HG03520 (cell line): ENCODE measurements around the gene PNLIPRP3.

ENCODE experiments used
- ATAC-seq: cut with Tn5 transposase; IDR thresholded peaks from one replicate; pipeline ENCODE4 v1.9.1; 2021; ENCODE audit warnings: mild to moderate bottlenecking, moderate library complexity; ENCODE audit not compliant: unreplicated experiment

PNLIPRP3 gene

GRCh38 chr10:116490028-116490662 is 62.5 kb downstream of the PNLIPRP3 start:
- ATAC-seq = no peak

- no peak for ATAC-seq
These were observed 77.1 kb downstream of the PNLIPRP3 start for GRCh38 chr10:116504786-116505185.

- ATAC-seq = no peak
These were observed 82.9 kb downstream of the PNLIPRP3 start for GRCh38 chr10:116510565-116510964.

- no peak for ATAC-seq
These were observed 83.7 kb downstream of the PNLIPRP3 start for GRCh38 chr10:116511365-116511764.

- ATAC-seq = peak; percentile 60
These were observed 94.0 kb downstream of the PNLIPRP3 start for GRCh38 chr10:116521424-116522290.

- no peak for ATAC-seq
These were observed 95.2 kb downstream of the PNLIPRP3 start for GRCh38 chr10:116522803-116523381.

GRCh38 chr10:116524736-116525135 is 97.1 kb downstream of the PNLIPRP3 start:
- ATAC-seq = no peak

GRCh38 chr10:116526219-116526618 is 98.6 kb downstream of the PNLIPRP3 start:
- ATAC-seq = no peak
